ENCODE data around the gene GABRB2.
A peak's percentile ranks its signal among the peaks of the same experiment; 100 is the strongest.
"Not testable (repeated sequence)": the region's sequence is repeated elsewhere in the genome, so short reads cannot be mapped to it uniquely, and the experiment has no call there.

The GABRB2 gene

DNA sequence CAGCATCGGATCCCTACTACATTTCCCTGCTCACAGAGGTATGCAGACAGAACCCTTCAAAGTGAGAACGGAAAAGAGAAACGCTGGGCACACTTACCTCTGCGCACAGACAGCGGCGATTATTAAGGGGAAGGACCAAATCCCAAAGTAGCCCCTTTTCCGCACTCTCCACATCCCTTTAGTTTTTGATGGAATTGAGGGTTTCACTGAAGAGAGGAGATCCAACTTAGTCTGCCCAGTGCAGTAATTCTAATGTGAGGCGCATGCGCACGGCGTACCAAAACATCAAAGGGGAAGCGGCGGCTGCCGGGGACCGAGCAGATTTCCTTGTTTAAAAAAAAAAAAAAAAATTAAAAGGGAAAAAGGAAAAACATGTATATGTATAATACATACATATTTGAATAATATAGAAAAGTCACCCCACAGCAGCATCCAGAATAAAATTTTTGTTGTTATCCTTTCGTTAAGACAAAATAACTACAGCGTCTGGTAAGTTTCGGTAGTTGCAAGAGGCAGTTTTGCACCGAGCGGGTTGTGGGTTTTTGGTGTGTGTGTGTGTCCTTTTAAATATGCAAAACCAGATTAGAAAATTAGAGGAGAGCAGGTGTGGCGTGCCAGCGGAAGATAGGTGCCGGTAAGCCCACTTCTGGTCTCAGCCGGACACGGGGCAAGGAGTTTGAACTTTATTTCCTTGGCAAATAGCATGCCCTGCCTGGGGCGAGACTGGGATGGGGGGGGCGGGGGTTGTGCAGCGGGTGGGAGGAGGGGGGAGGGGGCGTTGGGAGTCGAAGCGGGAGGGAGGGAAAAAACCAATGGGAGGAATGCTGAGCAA is at the start of gene GABRB2:
TSS of gene GABRB2 (minus strand) at position 256 of the 832 bp plus-strand sequence. CDS start at position 174, 82 bp downstream.
- DNase-seq: peak; percentile 56

DNA sequence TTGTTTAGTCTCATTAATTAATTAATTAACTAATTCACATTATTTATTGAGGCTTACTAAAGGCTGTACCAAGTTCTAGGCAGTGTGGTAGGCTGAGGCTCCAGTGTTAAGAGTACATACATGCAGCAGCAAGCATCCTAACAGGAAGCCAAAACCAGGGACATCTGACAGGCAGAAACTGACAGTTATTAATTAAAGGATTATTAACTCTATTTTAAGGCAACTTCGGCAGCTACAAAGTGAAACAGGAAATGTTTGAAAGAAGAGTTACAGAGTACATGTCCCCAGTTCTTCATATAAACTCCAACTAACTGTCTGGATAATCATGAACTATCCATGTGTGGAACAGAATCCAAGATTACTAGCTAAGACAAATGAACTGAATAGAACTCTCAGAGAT is 39.3 kb upstream of the GABRB2 start:
- DNase-seq: no peak

DNA sequence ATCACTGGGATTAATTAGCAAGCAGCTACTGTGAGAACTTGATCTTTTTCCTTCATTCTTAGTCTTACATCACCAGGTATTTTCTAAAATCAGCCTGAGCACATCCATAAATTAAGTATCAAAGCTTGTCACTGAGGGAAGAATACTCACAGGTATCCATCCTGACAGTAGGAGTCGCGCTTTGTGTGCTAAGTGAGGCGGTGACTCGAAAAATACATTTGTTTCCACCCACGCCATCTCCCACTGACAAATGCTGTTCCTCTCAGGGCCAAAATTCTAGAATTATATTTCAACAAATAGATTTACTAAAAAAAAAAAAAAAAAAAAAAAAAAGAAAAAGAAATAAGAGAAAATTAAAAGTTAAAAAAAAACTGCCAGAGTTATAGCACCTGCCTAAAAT is 34.1 kb upstream of the GABRB2 start:
- DNase-seq: no peak

DNA sequence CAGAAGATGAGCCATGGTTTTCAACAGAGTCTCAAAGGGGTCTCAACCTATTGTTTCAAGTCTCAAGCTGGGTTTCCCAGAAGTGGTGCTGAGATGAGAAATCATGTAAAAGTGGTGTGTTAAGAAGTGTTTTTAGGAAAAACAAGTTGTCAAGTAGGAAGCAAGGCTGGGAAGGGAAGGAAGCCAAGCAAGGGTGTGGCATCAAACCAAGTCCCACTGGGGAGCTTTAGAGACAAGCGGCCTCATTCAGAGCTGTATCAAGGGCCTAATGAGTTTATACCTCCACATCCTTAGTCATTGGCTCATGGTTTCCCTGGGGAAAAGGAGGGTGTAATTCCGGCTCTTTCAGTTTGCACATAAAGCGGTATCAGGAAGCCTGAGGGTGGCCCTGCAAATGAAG is 26.4 kb upstream of the GABRB2 start:
- DNase-seq: no peak

DNA sequence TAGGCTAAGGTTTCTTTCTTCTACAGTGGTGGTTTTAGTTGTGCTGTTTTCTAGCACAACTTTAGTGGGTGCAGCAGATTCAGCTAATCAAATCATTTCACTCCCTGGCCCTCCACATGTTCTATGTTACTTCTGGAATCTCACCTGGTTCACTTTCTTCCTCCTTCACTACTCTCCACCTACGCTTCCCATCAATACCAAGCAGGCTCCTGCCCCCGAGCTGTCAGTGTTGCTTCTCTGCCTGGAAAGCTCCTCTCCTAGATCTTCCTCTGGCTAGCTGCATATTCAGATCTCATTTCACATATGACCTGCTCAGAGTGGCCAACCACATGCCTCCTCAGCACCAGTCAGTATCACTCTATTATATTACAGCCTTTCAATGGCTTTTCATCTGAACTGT is 19.6 kb upstream of the GABRB2 start:
- DNase-seq: no peak

DNA sequence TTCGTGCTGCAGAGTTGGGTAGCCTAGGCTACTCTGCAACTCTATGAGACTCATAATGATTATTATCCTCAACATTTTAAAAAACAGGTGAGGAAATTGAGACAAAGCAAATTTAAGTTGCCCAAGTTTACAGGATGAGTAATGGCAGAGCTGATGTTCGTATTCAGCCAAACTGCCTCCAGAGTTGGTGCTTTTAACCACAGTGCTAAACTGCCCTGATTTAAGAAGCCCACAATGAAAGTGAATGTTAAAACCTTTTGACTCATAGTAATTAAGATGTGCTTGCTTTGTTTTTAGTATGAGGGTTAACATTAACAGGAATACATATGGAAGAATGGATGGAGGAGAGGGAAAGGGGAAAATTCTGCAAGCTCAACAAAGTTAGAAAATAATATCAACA is 15.9 kb upstream of the GABRB2 start:
- no peak for DNase-seq

DNA sequence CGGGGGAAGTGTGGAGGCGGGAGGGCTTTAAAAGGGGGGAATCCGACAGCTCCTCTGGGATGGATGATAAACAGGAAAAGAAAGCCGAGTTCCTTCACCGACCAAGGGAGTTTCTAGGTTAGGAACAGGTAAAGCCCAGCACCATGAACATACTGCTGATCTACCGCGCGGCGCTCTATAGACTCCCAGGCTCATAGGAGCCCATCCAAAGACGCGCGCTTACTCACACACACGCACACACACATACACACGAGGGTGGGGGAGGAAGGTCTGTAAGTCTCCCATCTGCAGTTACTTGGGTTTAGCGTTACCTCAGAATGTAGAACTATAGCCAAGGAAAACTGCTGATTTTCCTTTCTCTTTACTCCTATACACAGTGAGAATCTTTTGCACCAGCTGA is 2.6 kb upstream of the GABRB2 start:
- DNase-seq: no peak

DNA sequence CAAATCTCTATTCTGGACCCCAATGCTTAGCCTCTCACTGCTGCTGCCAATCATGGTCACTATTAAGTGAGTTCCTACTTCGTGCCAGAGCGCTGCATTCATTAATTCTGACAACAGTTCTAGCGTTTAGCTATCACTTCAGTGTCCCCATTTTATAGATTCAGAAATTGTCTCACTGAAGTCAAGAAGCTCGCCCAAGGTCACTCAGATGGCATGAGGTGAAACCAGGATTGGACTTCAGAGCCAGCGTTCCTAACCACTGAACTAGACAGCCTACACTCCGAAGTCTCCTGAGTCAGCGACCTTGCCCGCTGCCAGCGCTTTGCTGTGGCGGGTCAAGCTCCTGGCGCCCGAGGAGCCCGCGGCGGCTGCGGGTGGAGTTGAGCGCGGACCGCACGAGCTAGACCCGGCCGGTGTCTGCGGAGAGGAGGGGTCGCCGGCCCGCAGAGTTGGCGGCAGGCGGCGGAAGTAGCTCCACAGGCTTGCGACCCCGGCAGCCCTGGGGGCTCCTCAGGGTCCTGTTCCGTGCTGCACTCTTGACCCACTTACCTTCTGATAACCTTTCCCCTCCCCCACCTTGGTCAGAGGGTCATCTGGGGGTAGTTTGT is 2.1 kb upstream of the GABRB2 start:
- no peak for DNase-seq

DNA sequence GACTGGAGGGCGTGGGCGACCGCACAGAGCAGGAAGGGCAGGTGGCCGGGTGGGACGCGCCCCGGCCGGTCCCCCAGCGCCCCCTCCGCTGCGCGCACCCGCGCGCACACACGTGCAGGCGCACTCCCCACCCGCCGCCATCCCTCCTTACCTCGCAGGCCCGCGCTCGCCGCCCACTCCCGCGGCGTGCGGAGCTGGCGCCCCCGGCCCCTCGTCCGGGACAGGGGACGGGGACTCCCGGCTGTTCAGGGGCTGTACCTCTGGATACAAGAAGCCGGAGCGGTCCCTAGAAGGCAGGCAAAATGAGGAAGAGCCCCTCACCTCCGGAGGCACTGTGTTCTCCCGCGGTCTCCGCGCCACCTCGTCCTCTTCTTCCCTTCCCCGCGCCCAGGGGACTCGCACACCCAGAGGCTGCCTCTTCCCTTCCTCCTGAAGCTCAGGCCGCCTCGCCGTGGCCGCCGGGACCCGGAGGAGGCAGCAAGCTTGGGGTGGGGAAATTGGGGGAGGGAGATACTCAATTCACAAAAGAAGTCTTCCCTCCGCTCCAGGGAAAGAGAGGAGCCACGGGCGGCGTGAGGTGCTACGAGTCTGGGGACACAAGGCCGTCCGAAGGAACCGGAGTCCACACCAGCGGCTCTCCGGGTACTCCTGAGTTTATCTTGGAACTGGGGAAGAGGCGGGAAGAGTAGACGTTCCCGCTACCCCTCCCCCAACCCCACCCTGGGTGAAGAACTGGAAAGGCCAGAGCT is 1.4 kb upstream of the GABRB2 start:
- DNase-seq: no peak

DNA sequence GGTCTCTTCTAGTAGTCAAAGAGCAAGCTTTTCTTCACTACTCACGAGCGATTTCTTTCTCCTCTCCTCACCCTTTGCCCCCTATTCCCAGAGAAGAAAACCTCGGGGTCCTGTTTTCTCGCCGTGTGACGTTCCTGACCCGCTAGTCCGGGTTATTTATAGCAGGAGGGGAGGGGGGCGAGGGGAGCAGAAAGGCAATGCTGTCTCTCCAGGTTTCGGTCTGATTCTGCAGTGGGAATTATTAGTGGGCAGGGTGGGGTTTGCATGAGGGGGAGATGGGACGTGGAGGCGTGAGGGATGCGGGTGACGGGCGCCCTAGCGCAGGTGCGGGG is 847 bp upstream of the GABRB2 start:
- no peak for DNase-seq

DNA sequence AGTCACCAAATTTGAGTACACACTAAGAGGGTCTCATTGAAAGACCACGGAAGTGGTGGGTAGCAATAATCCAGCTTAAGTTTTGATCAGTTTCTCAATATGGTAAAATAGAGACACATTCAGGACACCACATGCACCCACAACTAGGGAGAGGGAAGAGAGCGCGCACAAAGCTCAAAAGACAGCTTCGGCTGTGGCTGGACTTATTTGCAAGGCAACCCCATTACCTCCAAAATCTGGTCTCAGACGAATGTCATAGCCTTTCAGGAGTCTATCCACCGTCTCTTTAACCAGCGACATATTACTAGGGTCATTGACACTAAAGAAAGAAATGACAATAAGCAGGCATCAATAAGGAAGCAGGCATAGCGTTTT is 443 bp downstream of the GABRB2 start:
- no peak for DNase-seq

DNA sequence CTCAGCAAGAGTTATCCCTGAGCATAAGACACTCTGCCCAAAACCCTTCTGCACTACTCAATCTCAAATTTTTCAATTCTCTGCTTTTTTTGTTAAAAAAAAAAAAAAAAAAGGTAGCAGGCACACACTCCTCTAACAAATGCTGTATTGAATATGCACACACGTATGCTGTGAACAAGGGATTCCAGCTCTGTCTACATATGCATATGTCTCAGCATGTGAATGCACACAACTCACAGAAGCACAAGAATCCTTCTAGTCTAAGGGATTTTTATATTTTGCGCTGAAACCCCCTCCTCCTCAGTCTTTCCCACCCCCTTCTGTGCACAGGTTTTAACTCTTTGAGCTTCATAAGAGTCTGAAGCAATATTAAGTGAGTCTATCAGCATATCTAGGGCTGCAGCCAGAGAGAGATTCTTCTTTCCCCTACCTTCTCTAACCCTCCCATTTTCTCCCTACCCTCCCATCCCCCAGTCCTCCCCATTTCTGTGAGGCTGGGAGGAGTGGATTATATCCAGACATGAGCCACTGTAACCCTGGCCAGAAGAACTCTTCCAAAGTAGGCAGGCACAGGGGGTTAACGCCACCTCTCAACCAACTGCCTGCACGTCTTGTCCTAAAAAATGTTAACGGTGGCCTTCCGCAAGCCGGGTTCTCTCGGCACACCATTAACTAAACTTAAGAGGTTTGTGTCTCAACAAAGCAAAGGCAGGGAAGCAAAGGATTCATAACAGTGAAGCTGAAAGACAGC is 1.0 kb downstream of the GABRB2 start:
- DNase-seq: no peak

DNA sequence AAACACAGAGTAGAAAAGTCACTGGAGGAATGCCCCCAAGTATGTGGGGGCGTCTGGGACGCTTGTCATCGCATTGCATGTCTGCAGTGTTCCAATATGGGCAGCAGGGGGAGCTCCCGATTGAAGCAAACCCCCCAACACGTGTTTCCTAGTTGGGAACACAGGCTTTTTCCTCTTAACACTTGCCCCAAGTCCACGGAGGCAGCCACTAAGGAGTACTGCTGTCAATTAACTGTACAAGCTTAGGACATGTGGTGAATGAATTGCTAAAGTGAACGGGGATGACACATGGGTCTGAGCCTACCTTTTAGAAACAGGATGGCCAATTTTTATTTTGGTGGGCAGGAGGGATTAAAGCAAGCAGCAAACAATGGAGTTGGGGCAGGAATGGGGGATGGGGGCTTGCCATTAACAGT is 2.2 kb downstream of the GABRB2 start:
- DNase-seq: peak; percentile 46

DNA sequence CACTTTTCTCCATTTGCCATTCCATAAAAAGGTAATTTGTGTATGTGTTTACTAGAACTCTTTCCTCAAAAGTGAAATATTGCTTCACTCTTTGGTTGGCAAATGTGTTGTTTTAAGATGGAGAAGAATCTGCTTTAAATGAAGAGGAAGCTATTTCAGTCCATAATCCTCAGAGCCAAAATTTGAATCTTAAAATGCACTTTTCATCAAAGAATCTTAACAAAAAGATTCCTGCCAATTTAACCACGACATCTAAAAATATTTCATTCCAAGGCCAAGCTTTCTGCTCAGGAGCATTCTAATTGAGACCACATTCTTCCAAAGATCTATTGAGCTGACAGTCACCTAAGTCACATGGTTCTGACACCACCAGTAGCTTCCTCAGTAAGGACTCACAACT is 7.5 kb downstream of the GABRB2 start:
- DNase-seq: no peak

DNA sequence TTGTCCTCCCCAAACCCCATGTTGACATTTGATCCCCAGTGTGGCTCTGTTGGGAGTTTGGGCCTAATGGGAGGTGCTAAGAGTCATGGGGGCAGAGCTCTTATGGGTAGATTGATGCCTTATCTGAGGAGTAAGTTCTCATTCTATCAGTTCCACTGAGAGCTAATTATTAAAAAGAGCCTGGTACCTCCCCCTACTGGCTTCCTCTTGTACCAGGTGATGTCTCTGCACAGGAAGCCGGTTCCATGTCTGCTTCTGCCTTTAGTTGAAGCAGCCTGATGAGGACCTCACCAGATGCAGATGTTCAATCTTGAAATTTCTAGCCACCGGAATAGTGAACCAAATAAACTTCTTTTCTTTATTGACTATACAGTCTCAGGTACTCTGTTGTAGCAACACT is 10.8 kb downstream of the GABRB2 start:
- DNase-seq: no peak

DNA sequence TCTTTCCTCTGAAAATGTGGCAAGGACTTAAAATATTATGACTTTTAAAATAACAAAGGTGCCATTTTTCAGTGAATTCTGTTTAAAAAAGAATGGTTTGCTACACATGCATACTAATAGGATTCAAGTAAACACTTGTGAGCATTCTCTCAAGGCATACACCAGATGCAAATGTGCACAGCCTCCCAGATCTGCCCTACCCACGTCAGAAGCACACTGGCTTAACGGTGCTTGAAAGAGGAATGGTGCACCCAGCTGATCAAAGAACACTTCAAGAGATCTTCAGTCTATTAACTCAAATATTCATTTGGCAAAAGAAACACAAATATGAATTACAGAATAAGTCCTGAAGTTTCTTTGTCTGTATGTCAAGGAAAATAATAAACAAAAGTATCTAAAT is 15.8 kb downstream of the GABRB2 start:
- DNase-seq: no peak

DNA sequence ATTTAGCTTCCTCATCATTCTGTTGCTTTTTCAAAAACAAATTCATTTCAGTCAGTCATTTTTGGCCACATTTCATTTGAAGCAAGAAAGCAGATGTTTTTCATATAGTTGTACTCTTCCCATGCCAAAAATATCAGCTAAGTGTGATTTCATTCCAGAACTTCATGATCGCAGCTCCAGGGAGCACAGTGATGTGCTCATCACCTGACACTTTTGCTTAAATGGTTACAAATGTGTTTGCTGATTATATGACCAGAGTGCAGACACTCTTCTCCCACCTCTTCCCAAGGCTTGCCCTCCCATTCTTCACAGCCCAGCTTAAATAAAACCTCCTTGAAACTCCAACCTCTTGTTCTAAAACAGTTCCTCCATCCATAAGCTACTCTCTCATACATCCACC is 32.6 kb downstream of the GABRB2 start:
- no peak for DNase-seq

DNA sequence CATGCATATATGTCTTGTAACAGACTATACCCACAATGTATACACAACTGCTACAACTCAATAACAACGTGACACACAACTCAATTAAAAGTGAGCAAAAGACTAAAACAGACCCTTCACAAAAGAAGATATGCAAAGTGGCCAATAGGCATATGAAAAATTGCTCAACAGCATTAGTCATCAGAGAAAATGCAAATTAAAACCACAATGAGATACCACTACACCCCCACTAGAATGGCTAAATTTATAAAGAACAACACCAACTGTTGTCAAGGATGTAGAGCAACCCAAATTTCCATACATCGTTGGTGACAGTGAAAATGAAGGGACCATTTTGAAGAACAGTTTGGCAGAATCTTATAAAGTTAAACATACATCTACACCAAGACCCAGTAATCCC is 38.9 kb downstream of the GABRB2 start:
- DNase-seq: no peak

DNA sequence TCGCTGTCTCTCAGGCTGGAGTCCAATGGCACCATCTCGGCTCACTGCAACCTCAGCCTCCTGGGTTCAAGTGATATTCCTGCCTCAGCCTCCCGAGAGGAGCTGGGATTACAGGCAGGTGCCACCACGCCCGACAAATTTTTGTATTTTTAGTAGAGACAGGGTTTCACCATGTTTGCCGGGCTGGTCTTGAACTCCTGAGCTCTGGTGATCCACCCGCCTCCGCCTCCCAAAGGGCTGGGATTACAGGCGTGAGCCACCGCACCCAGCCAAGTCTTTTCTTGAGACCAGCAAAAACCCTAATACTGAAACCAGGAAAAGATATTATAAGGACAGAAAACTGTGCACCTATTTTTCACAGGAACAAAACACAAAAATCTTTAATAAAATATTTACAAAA is 41.4 kb downstream of the GABRB2 start:
- DNase-seq: not testable (repeated sequence)

DNA sequence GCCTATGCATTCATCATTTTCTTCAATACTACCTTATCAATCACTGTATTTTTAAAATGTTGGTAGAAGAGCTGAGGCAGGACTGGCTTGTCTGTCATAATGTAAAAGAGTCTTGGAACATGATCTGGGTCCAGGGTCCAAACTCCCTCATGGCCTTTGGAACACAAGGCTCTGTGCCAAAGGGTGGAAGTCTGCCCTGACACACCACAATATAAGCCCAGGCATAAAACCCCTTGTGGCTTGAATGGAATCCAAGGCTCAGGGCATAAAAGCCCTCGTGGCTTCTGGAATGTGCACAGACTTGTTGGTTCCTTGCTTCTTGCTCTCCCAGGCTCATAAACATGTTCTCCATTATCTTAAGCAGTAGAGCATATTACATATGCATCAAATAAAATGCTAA is 48.0 kb downstream of the GABRB2 start:
- DNase-seq: no peak

DNA sequence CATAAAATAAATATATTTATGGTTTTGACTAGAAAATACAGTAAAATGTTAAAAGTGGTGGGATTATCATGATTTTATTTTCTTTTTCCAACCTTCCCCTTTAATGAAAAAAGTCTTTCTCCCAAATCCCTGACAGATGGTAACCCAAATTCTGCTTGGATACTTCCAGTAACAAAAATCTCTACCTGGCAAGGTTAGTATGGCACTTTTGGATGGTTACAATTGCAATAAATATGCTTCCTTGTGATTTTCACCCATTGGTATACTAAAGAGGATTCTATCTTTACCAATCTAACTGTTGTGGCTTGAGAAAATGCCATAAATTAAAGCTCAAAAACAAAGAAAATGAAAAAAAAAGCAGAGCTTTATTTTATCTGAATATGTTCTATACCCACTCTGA is 62.8 kb downstream of the GABRB2 start:
- no peak for DNase-seq

DNA sequence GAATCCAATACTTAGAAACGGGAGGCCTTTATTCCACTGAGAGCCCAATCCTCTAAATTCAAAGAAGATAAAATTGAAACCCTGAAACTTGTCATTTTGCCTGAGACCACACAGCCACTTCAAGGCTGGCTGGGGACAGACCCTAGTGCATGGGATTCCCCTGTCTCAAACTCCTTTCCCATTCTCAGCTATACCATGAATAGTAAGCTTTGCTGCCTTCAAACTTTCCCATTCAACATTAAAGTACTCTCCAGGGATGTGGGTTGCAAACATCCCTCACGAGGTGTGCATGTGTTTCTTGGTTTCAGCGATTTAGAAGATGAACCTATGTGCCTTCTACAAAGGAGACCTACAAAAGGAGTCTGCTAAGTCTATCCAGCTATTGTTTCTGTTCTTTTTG is 64.6 kb downstream of the GABRB2 start:
- DNase-seq: no peak

DNA sequence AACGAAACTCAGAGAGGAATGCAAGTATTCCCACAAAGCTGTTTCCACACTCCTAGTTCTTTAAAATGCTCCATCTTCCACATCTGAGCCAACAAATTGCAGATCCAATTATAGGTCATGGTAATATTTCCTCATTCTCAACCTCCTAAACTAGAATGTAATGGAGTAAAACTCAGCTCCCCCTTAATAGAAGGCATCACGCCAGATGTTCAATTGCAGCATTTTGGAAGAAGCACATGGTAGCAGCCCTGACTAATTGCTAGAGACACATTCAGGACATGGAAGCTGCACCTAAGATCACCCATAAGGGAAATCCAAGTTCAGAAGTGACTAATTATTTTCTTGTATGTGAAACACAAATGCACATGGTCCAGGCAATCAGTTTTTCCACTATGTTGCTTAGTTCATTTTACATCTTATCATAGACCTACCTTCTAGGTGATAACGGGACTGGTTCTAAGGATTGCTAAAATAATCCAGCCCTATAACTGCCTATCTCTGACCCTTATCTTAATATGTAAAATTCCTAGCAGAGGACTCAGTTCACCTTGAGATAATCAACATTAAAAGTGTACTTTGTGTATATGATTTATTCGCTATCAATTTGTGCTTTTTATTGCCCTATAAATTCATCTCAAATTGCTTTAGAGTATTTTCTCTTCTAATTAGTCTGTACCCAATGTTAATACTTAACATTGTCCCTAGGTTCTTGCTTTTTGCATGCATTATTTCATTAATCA is 75.1 kb downstream of the GABRB2 start:
- DNase-seq: no peak
